ENCODE results near the gene AMER3.

AMER3 gene

GRCh38 chr2:130756053-130756873 lies 923 bp downstream of the AMER3 start:
- DNase-seq: peak in 1 of 2 donors; percentile 24

- no peak for DNase-seq
Measured at GRCh38 chr2:130756874-130757668, 1.7 kb downstream of the AMER3 start.

GRCh38 chr2:130759906-130760753 lies 4.8 kb downstream of the AMER3 start:
- no peak for DNase-seq

GRCh38 chr2:130760754-130761751 lies 5.7 kb downstream of the AMER3 start:
- DNase-seq: no peak

- DNase-seq: no peak
Measured at GRCh38 chr2:130762031-130762909, 6.9 kb downstream of the AMER3 start.

GRCh38 chr2:130762910-130763385 lies 7.6 kb downstream of the AMER3 start:
- no peak for DNase-seq

GRCh38 chr2:130763405-130763804 lies 8.1 kb downstream of the AMER3 start:
- DNase-seq: no peak

- DNase-seq: no peak
Measured at GRCh38 chr2:130764035-130764820, 8.9 kb downstream of the AMER3 start.

GRCh38 chr2:130764821-130765115 lies 9.4 kb downstream of the AMER3 start:
- no peak for DNase-seq

GRCh38 chr2:130765464-130765863 lies 10.1 kb downstream of the AMER3 start:
- DNase-seq: no peak

GRCh38 chr2:130766037-130766436 lies 10.7 kb downstream of the AMER3 start:
- DNase-seq: no peak

- no peak for DNase-seq
Measured at GRCh38 chr2:130766711-130767407, 11.5 kb downstream of the AMER3 start.

GRCh38 chr2:130767408-130767775 lies 12.1 kb downstream of the AMER3 start:
- DNase-seq: no peak

GRCh38 chr2:130768191-130768855 lies 13.0 kb downstream of the AMER3 start:
- DNase-seq: no peak

GRCh38 chr2:130769343-130769907 lies 14.1 kb downstream of the AMER3 start:
- no peak for DNase-seq

- no peak for DNase-seq
Measured at GRCh38 chr2:130776550-130776949, 21.2 kb downstream of the AMER3 start.

GRCh38 chr2:130778781-130779180 lies 23.4 kb downstream of the AMER3 start:
- no peak for DNase-seq

- no peak for DNase-seq
Measured at GRCh38 chr2:130785466-130786055, 30.2 kb downstream of the AMER3 start.
